Ovary (tissue), 3 donors: ENCODE results near the gene SLFN5.

Experiments
- EP300 ChIP-seq: sonication (generic); formaldehyde crosslinking; IDR thresholded peaks from one replicate; pipeline ENCODE4 v1.6.1; 2017; ENCODE audit warnings: antibody characterized with exemption
- POLR2A ChIP-seq: fragments of 450-650 bp; IDR thresholded peaks from one replicate; pipeline ENCODE4 v1.6.1; 2017; ENCODE audit warnings: antibody characterized with exemption, mild to moderate bottlenecking, moderate library complexity
- TF ChIP-seq, protein P1 (sequence below), 3 donors: fragments of 450-650 bp in 2 of 3; fragments of 200-600 bp in 1 of 3; IDR thresholded peaks; one replicate each; pipeline versions ENCODE4 v1.5.1 to v1.8.0; 2016 to 2022; ENCODE audit warnings: antibody characterized with exemption in 3 of 3, mild to moderate bottlenecking in 1 of 3
- donor health status: DM: no; HTN: no; CAD: no.

DNA sequence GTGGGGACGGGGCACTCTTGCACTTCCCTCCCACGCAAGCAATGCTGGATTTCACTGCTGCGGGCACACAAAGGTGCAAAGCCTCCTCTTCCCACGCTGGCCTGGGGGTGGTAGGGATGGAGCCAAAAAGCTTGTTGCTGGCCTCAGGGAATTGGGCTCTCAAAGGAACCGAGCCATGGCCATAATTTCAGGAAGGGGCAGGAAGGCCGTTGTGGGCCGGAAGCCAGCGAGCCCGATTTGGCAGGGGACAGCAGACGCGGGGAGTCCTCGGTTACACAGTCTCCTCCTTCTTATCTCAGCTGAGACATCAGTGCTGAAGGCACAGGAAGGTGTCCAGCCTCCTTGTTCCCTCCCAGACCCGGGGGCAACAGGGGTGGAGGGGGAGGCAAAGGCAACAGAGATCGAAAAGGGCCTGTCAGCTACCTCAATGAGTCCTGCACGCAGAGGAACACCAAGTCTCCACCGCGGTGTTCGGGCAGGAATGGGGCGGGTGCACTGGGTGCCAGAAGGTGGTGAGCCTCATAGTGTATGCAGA lies 71.1 kb downstream of the SLFN5 start:
- TF ChIP-seq, protein P1, sequence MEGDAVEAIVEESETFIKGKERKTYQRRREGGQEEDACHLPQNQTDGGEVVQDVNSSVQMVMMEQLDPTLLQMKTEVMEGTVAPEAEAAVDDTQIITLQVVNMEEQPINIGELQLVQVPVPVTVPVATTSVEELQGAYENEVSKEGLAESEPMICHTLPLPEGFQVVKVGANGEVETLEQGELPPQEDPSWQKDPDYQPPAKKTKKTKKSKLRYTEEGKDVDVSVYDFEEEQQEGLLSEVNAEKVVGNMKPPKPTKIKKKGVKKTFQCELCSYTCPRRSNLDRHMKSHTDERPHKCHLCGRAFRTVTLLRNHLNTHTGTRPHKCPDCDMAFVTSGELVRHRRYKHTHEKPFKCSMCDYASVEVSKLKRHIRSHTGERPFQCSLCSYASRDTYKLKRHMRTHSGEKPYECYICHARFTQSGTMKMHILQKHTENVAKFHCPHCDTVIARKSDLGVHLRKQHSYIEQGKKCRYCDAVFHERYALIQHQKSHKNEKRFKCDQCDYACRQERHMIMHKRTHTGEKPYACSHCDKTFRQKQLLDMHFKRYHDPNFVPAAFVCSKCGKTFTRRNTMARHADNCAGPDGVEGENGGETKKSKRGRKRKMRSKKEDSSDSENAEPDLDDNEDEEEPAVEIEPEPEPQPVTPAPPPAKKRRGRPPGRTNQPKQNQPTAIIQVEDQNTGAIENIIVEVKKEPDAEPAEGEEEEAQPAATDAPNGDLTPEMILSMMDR (IDR thresholded peaks at IDR 0.05), result no peak
- no peak for TF ChIP-seq EP300
- TF ChIP-seq POLR2A, result no peak
